Cardiac fibroblast (primary cell): Measurements from ENCODE around the gene SCFD2.

Experiments used
- DNase-seq, 2 donors: peaks; one replicate each; pipeline versions ENCODE4 v3.0.0 to v3.0.0-alpha.2; 2010; ENCODE audit warnings: low read depth in 2 of 2
- H3K4me3 ChIP-seq, 2 donors: replicated peaks in 1 of 2; 1 replicate in 1 of 2; 2 replicates in 1 of 2; pipeline ENCODE4 v1.5.1; 2011; ENCODE audit warnings: low read depth in 2 of 2, low read length in 2 of 2, mild to moderate bottlenecking in 2 of 2, moderate library complexity in 1 of 2
- TF ChIP-seq, protein P1 (sequence below): IDR thresholded peaks from one replicate; pipeline ENCODE4 v1.5.1; 2011; ENCODE audit warnings: low read depth, mild to moderate bottlenecking, low read length, inconsistent platforms

Gene SCFD2

GRCh38 chr4:52999626-53000025 is 366.2 kb downstream of the SCFD2 start:
- DNase-seq, result no peak
- TF ChIP-seq, protein P1, sequence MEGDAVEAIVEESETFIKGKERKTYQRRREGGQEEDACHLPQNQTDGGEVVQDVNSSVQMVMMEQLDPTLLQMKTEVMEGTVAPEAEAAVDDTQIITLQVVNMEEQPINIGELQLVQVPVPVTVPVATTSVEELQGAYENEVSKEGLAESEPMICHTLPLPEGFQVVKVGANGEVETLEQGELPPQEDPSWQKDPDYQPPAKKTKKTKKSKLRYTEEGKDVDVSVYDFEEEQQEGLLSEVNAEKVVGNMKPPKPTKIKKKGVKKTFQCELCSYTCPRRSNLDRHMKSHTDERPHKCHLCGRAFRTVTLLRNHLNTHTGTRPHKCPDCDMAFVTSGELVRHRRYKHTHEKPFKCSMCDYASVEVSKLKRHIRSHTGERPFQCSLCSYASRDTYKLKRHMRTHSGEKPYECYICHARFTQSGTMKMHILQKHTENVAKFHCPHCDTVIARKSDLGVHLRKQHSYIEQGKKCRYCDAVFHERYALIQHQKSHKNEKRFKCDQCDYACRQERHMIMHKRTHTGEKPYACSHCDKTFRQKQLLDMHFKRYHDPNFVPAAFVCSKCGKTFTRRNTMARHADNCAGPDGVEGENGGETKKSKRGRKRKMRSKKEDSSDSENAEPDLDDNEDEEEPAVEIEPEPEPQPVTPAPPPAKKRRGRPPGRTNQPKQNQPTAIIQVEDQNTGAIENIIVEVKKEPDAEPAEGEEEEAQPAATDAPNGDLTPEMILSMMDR, result no peak
- H3K4me3 ChIP-seq, result no peak overlapping the region

DNA sequence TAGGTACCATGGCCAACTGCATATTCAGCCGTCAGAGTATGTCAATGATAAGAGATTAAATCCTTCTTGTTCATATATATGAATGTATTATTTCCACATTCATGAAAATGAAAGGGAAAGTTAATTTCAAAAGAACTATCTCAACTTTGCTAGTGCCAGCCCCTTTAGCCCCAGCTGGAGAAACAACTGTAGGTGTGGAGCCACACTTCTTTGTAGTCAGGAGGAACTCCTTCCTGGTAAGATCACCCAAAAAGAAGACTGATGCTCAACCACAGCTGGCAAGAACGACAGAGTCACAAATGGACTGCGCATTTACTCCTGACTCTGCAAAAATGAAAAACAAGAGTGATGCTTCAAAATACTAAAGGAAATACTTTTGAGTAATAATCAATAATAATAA is 367.4 kb downstream of the SCFD2 start:
- DNase-seq, result no peak
- TF ChIP-seq, protein P1, result no peak
- H3K4me3 ChIP-seq, result no peak overlapping the region

GRCh38 chr4:52997132-52997416 is 368.8 kb downstream of the SCFD2 start:
- TF ChIP-seq, protein P1, result no peak
- no peak overlapping the region for H3K4me3 ChIP-seq
- peak; percentile 10 to 70 for DNase-seq

GRCh38 chr4:52996261-52997131 is 369.4 kb downstream of the SCFD2 start:
- peak; percentile 66 to 95 for DNase-seq
- TF ChIP-seq, protein P1, result no peak
- H3K4me3 ChIP-seq, result no peak overlapping the region

DNA sequence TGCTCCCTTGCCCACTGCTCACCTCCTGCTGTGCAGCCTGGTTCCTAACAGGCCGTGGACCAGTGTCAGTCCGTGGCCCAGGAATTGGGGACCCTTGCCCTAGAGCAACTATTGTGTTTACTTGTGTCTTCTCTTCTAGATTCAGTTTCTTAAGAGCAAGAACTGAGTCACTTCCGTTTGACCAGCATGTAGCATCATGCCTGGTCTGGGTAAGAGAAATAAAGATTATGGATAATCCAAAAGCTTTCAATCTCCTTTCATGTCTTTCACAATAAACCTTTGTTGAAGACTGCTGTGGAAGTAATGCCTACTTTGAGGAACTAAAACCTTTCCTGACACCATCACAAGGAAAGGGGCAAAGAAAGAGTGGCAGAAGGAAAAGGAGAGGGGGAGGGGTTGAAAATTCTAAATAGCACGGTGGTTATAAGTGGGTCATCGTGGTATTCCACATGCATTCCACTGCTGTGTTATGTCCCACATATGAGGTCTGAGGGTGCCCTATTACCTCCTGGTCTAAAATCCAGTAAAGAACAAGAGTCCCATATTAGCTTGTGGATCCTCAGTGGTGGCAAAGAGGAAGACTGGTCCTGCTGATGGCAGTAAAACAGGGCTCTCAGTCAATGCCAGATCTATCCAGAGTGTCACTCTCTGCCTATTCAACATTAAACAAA is 370.4 kb downstream of the SCFD2 start:
- peak; percentile 33 to 51 for DNase-seq
- no peak overlapping the region for H3K4me3 ChIP-seq
- TF ChIP-seq, protein P1, result no peak

DNA sequence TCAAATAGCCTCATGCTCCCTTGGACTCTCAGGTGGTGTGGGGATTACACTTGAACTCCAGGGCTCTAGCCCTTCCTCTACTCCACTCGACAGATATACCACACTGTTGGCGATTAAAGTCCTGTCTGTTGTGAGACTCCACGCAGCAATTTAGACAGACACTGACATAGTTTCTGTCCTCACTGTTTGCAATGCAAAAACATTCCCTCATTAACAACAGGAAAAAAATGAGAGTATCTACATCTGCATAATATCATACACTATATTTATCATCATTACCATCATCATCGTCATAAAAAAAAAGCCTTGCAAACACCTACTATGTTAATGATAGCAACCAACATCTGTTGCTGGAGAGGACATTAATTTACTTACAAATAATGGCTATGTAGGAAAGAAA is 371.3 kb downstream of the SCFD2 start:
- no peak for DNase-seq
- TF ChIP-seq, protein P1, result no peak
- no peak overlapping the region for H3K4me3 ChIP-seq
